ENCODE measurements around the gene KCTD15. TPM values are rescaled to one million over a fixed set of nuclear protein-coding genes. Genes with fewer than 3 reads are reported as not detected.
A peak's percentile ranks its signal among the peaks of the same experiment; 100 is the strongest.

The KCTD15 gene
- total RNA-seq: 10 to 100 TPM; 21.8 to 28.2 TPM
- 10 to 100 TPM; 53.5 to 78.1 (median 65.5) TPM for polyA plus RNA-seq (ENCODE audit: insufficient read length in 6 of 6)
- long read RNA-seq, donor 1, transcript KCTD15-207 (7 exons, 1,625 nt): major isoform, 8 of 10 reads
- long read RNA-seq, donor 1, partial matches to known transcripts: 0 of 10 reads
- long read RNA-seq, donor 1, other reads (novel, unspliced or antisense): 0 of 10 reads
- long read RNA-seq, donor 2, partial matches to known transcripts: 0 of 3 reads
- long read RNA-seq, donor 2, other reads (novel, unspliced or antisense): 0 of 3 reads
- long read RNA-seq, donor 3, partial matches to known transcripts: 0 of 2 reads
- long read RNA-seq, donor 3, other reads (novel, unspliced or antisense): 0 of 2 reads
- long read RNA-seq, donor 4, partial matches to known transcripts: 0 of 4 reads
- long read RNA-seq, donor 4, other reads (novel, unspliced or antisense): 3 of 4 reads
- long read RNA-seq, donor 5, partial matches to known transcripts: 0 of 7 reads
- long read RNA-seq, donor 5, other reads (novel, unspliced or antisense): 0 of 7 reads
- long read RNA-seq, donor 6: 0 reads
- long read RNA-seq, donor 7, partial matches to known transcripts: 0 of 2 reads
- long read RNA-seq, donor 7, other reads (novel, unspliced or antisense): 0 of 2 reads
- long read RNA-seq, donor 8, partial matches to known transcripts: 58 of 68 reads
- long read RNA-seq, donor 8, other reads (novel, unspliced or antisense): 5 of 68 reads
- long read RNA-seq, donor 9, partial matches to known transcripts: 0 of 1 reads
- long read RNA-seq, donor 9, other reads (novel, unspliced or antisense): 0 of 1 reads
- long read RNA-seq, donor 10, partial matches to known transcripts: 3 of 4 reads
- long read RNA-seq, donor 10, other reads (novel, unspliced or antisense): 1 of 4 reads
- long read RNA-seq, donor 11: 0 reads
- long read RNA-seq, donor 12, partial matches to known transcripts: 0 of 12 reads
- long read RNA-seq, donor 12, other reads (novel, unspliced or antisense): 6 of 12 reads

- peaks cover 0 to 5% of the 10 kb centered on the region in 2 donors for H3K36me3 ChIP-seq
- H3K4me1 ChIP-seq: peaks cover 0 to 28% of the 10 kb centered on the region in 2 donors
- H3K4me3 ChIP-seq: peak within 1 kb of the TSS; percentile 68 to 74
- H3K9me3 ChIP-seq: no peaks in the 10 kb centered on the region
- ATAC-seq (peak; percentile 33), DNase-seq (peak in 2 of 4 donors; percentile 68 to 73)
- peaks cover 0 to 76% of the 10 kb centered on the region in 2 donors for H3K27me3 ChIP-seq
- H3K27ac ChIP-seq: peak within 1 kb of the TSS; percentile 90 to 94
- intact Hi-C loops (cut with DNase I): no loop called here
- TF ChIP-seq CTCF (IDR thresholded peaks at IDR 0.05): no peak
Measured at GRCh38 chr19:33796164-33796875, at the start of gene KCTD15. KCTD15 (plus strand) TSS chr19:33796870; CDS start chr19:33800455, 3,585 bp downstream.

GRCh38 chr19:33747273-33747672 is 49.4 kb upstream of the KCTD15 start:
- Histone ChIP-seq H3K4me1 (no peaks in the 10 kb centered on the region), H3K9me3 (no peaks in the 10 kb centered on the region), H3K27me3 (peaks cover 0 to 39% of the 10 kb centered on the region in 2 donors), H3K4me3 (no peak overlapping the region), H3K36me3 (no peaks in the 10 kb centered on the region), H3K27ac (no peak overlapping the region)
- no peak for TF ChIP-seq CTCF (IDR thresholded peaks at IDR 0.05)
- intact Hi-C loops (cut with DNase I): no loop called here
- DNase-seq (no peak), ATAC-seq (no peak)

GRCh38 chr19:33748231-33748630 is 48.4 kb upstream of the KCTD15 start:
- DNase-seq (no peak), ATAC-seq (no peak)
- Histone ChIP-seq H3K36me3 (no peaks in the 10 kb centered on the region), H3K9me3 (no peaks in the 10 kb centered on the region), H3K4me3 (no peak overlapping the region), H3K27me3 (peaks cover 0 to 39% of the 10 kb centered on the region in 2 donors), H3K27ac (no peak overlapping the region), H3K4me1 (no peaks in the 10 kb centered on the region)
- intact Hi-C loops (cut with DNase I): no loop called here
- no peak for TF ChIP-seq CTCF (IDR thresholded peaks at IDR 0.05)

- no peak for TF ChIP-seq CTCF (IDR thresholded peaks at IDR 0.05)
- no peaks in the 10 kb centered on the region for H3K4me1 ChIP-seq
- H3K36me3 ChIP-seq: no peaks in the 10 kb centered on the region
- no peaks in the 10 kb centered on the region for H3K9me3 ChIP-seq
- H3K27ac ChIP-seq: no peak overlapping the region
- intact Hi-C loops (cut with DNase I): no loop called here
- no peak for DNase-seq
- H3K27me3 ChIP-seq: peaks cover 0 to 39% of the 10 kb centered on the region in 2 donors
- no peak overlapping the region for H3K4me3 ChIP-seq
- no peak for ATAC-seq
Measured at GRCh38 chr19:33749016-33749415, 47.7 kb upstream of the KCTD15 start.

Measured in left lung (tissue), 14 donors.